Hepatocyte (in vitro differentiated cells): ENCODE data around the gene MACROD2. TPM values are rescaled to one million over a fixed set of nuclear protein-coding genes. Genes with fewer than 3 reads are reported as not detected.

Experiments used
- DNase-seq: peaks from one replicate; pipeline ENCODE4 v3.0.0-alpha.2; 2016; ENCODE audit warnings: low spot score
- H2AFZ ChIP-seq: fragments of 200-600 bp; sonication (generic); 2 replicates; pipeline ENCODE4 v1.6.0; 2016; ENCODE audit warnings: antibody characterized with exemption, mild to moderate bottlenecking
- H3K27ac ChIP-seq: fragments of 200-600 bp; sonication (generic); 2 replicates; pipeline ENCODE4 v1.5.1; 2016; ENCODE audit warnings: mild to moderate bottlenecking
- H3K27me3 ChIP-seq: fragments of 200-600 bp; sonication (generic); 2 replicates; pipeline ENCODE4 v1.6.1; 2016
- H3K36me3 ChIP-seq: fragments of 200-600 bp; sonication (generic); replicated peaks from 2 replicates; pipeline ENCODE4 v1.5.1; 2016; ENCODE audit warnings: low read depth; ENCODE audit not compliant: insufficient read depth
- H3K4me1 ChIP-seq: fragments of 200-600 bp; sonication (generic); 2 replicates; pipeline ENCODE4 v1.5.1; 2016; ENCODE audit warnings: mild to moderate bottlenecking, moderate library complexity; ENCODE audit not compliant: insufficient read depth
- H3K4me2 ChIP-seq: fragments of 200-600 bp; sonication (generic); 2 replicates; pipeline ENCODE4 v1.6.0; 2016
- H3K4me3 ChIP-seq: fragments of 200-600 bp; sonication (generic); 2 replicates; pipeline ENCODE4 v1.5.1; 2016; ENCODE audit warnings: mild to moderate bottlenecking
- H3K79me2 ChIP-seq: fragments of 200-600 bp; sonication (generic); 2 replicates; pipeline ENCODE4 v1.6.0; 2017; ENCODE audit warnings: mild to moderate bottlenecking
- H3K9me2 ChIP-seq: fragments of 200-600 bp; sonication (generic); replicated peaks from 2 replicates; pipeline ENCODE4 v1.6.0; 2017; ENCODE audit warnings: mild to moderate bottlenecking; ENCODE audit not compliant: insufficient read depth
- H3K9me3 ChIP-seq: fragments of 200-600 bp; sonication (generic); 2 replicates; pipeline ENCODE4 v1.5.1; 2016; ENCODE audit warnings: low read depth, mild to moderate bottlenecking
- H4K20me1 ChIP-seq: fragments of 200-600 bp; sonication (generic); 2 replicates; pipeline ENCODE4 v1.6.0; 2016; ENCODE audit warnings: mild to moderate bottlenecking; ENCODE audit not compliant: insufficient read depth, poor library complexity, severe bottlenecking
- CTCF ChIP-seq: fragments of 200-600 bp; sonication (generic); IDR thresholded peaks from 2 replicates; pipeline ENCODE4 v1.5.1; 2016; ENCODE audit warnings: antibody characterized with exemption, mild to moderate bottlenecking; ENCODE audit not compliant: poor library complexity
- EZH2 ChIP-seq: fragments of 200-600 bp; sonication (generic); IDR thresholded peaks from 2 replicates; pipeline ENCODE4 v1.6.1; 2016; ENCODE audit warnings: antibody characterized with exemption, mild to moderate bottlenecking, borderline replicate concordance
- EZH2phosphoT487 ChIP-seq: fragments of 200-600 bp; sonication (generic); IDR thresholded peaks from one replicate; pipeline ENCODE4 v1.6.1; 2018; ENCODE audit warnings: antibody characterized with exemption, mild to moderate bottlenecking, low read depth, moderate library complexity; ENCODE audit not compliant: unreplicated experiment, severe bottlenecking
- WGBS: methylation state at CpG from one replicate; pipeline ENCODE4 v1.1.6; 2016; ENCODE audit warnings: low lambda C conversion rate; ENCODE audit errors: missing lambda C conversion rate; 5-methylcytosine and 5-hydroxymethylcytosine counted together
- polyA plus RNA-seq: library from polyadenylated mRNA; unstranded; fragments of >200 nt; fragmentation: Nextera tagmentation; extraction: Ambion mirVana; gene quantifications from 2 replicates; pipeline ENCODE4 v1.2.1, GENCODE V29; 2016
- total RNA-seq: library from RNA; depleted of rRNA; stranded (reverse); fragments of >200 nt; gene quantifications from 2 replicates; pipeline ENCODE4 v1.2.3, GENCODE V29; 2014

MACROD2 gene
- total and polyA plus RNA-seq, 2 experiments from 2014 or later: 2.4 to 3.1 TPM

GRCh38 chr20:15656124-15656523 is 1660.8 kb downstream of the MACROD2 start:
- H2AFZ ChIP-seq: no peak overlapping the region
- no peaks in the 10 kb centered on the region for H4K20me1 ChIP-seq
- H3K27me3 ChIP-seq: no peaks in the 10 kb centered on the region
- H3K4me1 ChIP-seq: peaks cover 26% of the 10 kb centered on the region
- H3K4me2 ChIP-seq: peak overlapping the region; percentile 26
- no peaks in the 10 kb centered on the region for H3K36me3 ChIP-seq
- no peak overlapping the region for H3K4me3 ChIP-seq
- H3K9me3 ChIP-seq: no peaks in the 10 kb centered on the region
- no peaks in the 10 kb centered on the region for H3K79me2 ChIP-seq
- TF ChIP-seq EZH2 (no peak), CTCF (no peak), EZH2phosphoT487 (no peak)
- no peaks in the 10 kb centered on the region for H3K9me2 ChIP-seq
- DNase-seq: no peak
- peak overlapping the region; percentile 65 for H3K27ac ChIP-seq
- 36% methylated on average over 2 of the region's 2 CpGs for WGBS

GRCh38 chr20:15658295-15658694 is 1663.0 kb downstream of the MACROD2 start:
- Histone ChIP-seq H3K36me3 (no peaks in the 10 kb centered on the region), H3K4me3 (no peak overlapping the region), H4K20me1 (no peaks in the 10 kb centered on the region), H3K4me2 (no peak overlapping the region), H2AFZ (no peak overlapping the region), H3K4me1 (peaks cover 26% of the 10 kb centered on the region), H3K79me2 (no peaks in the 10 kb centered on the region), H3K9me2 (no peaks in the 10 kb centered on the region), H3K27ac (no peak overlapping the region), H3K9me3 (no peaks in the 10 kb centered on the region), H3K27me3 (no peaks in the 10 kb centered on the region)
- no peak for DNase-seq
- 66% methylated on average over 5 of the region's 5 CpGs for WGBS
- TF ChIP-seq EZH2 (no peak), EZH2phosphoT487 (no peak), CTCF (no peak)

- no peak for TF ChIP-seq CTCF
- TF ChIP-seq EZH2phosphoT487: no peak
- TF ChIP-seq EZH2: no peak
- H2AFZ ChIP-seq: no peak overlapping the region
- H3K4me2 ChIP-seq: no peak overlapping the region
- DNase-seq: no peak
- no peaks in the 10 kb centered on the region for H3K79me2 ChIP-seq
- no peaks in the 10 kb centered on the region for H4K20me1 ChIP-seq
- H3K27me3 ChIP-seq: no peaks in the 10 kb centered on the region
- H3K4me1 ChIP-seq: no peaks in the 10 kb centered on the region
- 84% methylated on average over 1 of the region's 1 CpG for WGBS
- H3K27ac ChIP-seq: no peak overlapping the region
- H3K9me3 ChIP-seq: no peaks in the 10 kb centered on the region
- no peaks in the 10 kb centered on the region for H3K9me2 ChIP-seq
- H3K36me3 ChIP-seq: no peaks in the 10 kb centered on the region
- H3K4me3 ChIP-seq: no peak overlapping the region
These were observed 1677.9 kb downstream of the MACROD2 start for GRCh38 chr20:15673206-15673605.
